HepG2 (cell line): ENCODE results near the gene C2orf92. TPM values are rescaled to one million over a fixed set of nuclear protein-coding genes. Genes with fewer than 3 reads are reported as not detected.

Source experiments
- ARNTL ChIP-seq: sonication (generic); formaldehyde crosslinking; IDR thresholded peaks from 2 replicates; pipeline ENCODE4 v1.4.0; 2020; ENCODE audit warnings: mild to moderate bottlenecking, missing genetic modification reagents
- CBFB ChIP-seq: sonication (generic); formaldehyde crosslinking; IDR thresholded peaks from 2 replicates; pipeline ENCODE4 v1.4.0; 2020; ENCODE audit warnings: missing genetic modification reagents
- GRHL1 ChIP-seq: sonication (generic); formaldehyde crosslinking; conservative IDR thresholded peaks from 2 replicates; pipeline ENCODE4 v1.8.0; 2022; ENCODE audit warnings: missing genetic modification reagents
- HIC2 ChIP-seq: sonication (generic); formaldehyde crosslinking; IDR thresholded peaks from 2 replicates; pipeline ENCODE4 v1.9.0; 2022; ENCODE audit warnings: low read depth, missing genetic modification reagents
- KDM1A ChIP-seq: IDR thresholded peaks from 2 replicates; pipeline ENCODE4 v1.6.1; 2016; ENCODE audit warnings: missing compliant biosample characterization
- NCOR1 ChIP-seq: fragments of 200-600 bp; sonication (generic); IDR thresholded peaks from 2 replicates; pipeline ENCODE4 v1.7.0; 2017; ENCODE audit warnings: antibody characterized with exemption, low read length, borderline replicate concordance
- SAFB2 ChIP-seq: sonication (generic); formaldehyde crosslinking; IDR thresholded peaks from 2 replicates; pipeline ENCODE4 v1.5.1; 2020; ENCODE audit warnings: missing genetic modification reagents, low read depth, mild to moderate bottlenecking, borderline replicate concordance
- SP1 ChIP-seq, 2 experiments: fragments of 450-650 bp in 1 of 2; sonication (generic) in 1 of 2; formaldehyde crosslinking in 1 of 2; IDR thresholded peaks; 2 replicates each; pipeline versions ENCODE4 v1.4.0 to v1.6.1; 2016 to 2020; ENCODE audit warnings: missing genetic modification reagents in 1 of 2
- TFAP4 ChIP-seq: sonication (generic); IDR thresholded peaks from 2 replicates; pipeline ENCODE4 v1.6.1; 2016; ENCODE audit warnings: low read depth, borderline replicate concordance
- TMF1 ChIP-seq: sonication (generic); formaldehyde crosslinking; IDR thresholded peaks from 2 replicates; pipeline ENCODE4 v1.8.1; 2022; ENCODE audit warnings: low read depth, missing genetic modification reagents
- polyA plus RNA-seq, 8 experiments: library from polyadenylated mRNA; depleted of rRNA in 3 of 8; stranded (reverse) in 7 of 8; unstranded in 1 of 8; fragments of >200 nt; fragmentation: Illumina TruSeq in 4 of 8; extraction: Trizol in 4 of 8; gene quantifications; 2 replicates each; pipeline versions ENCODE4 v1.2.1 to v1.2.3, GENCODE V29; 2011 to 2016; ENCODE audit warnings: low read depth in 4 of 8, missing spikeins in 1 of 8, mixed read lengths in 1 of 8; ENCODE audit not compliant: insufficient read depth in 1 of 8
- total RNA-seq, 5 experiments: library from RNA; depleted of rRNA; stranded (reverse); fragments of >200 nt; fragmentation: Illumina TruSeq; extraction: Trizol; gene quantifications; 2 replicates each; pipeline ENCODE4 v1.2.3, GENCODE V29; 2016; ENCODE audit warnings: low read depth in 1 of 5
- TF ChIP-seq, protein P1 (sequence below): sonication (generic); formaldehyde crosslinking; IDR thresholded peaks from 2 replicates; pipeline ENCODE4 v1.4.0; 2020; ENCODE audit warnings: mild to moderate bottlenecking, missing genetic modification reagents, borderline replicate concordance
- TF ChIP-seq, protein P2 (sequence below): IDR thresholded peaks from 2 replicates; pipeline ENCODE4 v1.6.1; 2016; ENCODE audit warnings: missing biosample characterization, missing genetic modification reagents, low read depth

The C2orf92 gene
- total and polyA plus RNA-seq, 2 of the 13 experiments (the other 11 are each of a cell fraction or from before 2014, with no cell fraction given) = 4.9 to 5.0 TPM

DNA sequence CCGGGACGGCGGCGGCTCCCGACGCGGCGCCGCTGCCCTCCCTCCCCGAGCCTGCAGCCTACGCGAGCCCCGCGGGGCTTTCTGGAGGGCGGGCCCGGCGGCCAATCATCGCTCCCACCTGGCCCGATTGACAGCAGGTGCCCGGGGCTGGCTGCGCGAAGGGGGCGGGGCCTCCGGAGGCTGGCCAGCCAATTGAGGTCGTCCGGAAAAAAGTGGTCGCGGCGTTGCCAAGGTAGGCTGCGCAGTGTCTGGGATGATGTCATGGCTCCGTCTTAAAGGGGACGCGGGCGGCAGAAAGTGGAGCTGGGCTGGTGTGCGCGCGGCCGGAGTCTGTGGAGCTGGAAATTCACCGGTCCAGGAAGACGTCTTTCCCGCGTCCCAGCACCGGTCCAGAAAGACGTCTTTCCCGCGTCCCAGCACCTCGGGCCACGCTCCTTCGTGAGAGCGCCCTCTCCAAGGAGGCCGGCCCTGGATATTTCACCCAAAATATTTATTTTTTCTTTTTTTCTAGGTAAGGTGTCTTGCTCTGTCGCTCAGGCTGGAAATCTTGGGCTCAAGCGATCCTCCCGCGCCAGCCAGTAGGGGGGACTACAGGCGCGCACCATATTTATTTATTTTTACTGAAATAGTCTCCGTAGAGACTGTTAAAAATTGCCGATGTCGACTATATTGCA is 5.4 kb upstream of the C2orf92 start, which contains the start of gene ACTR1B (continued):
- TF ChIP-seq, protein P1, sequence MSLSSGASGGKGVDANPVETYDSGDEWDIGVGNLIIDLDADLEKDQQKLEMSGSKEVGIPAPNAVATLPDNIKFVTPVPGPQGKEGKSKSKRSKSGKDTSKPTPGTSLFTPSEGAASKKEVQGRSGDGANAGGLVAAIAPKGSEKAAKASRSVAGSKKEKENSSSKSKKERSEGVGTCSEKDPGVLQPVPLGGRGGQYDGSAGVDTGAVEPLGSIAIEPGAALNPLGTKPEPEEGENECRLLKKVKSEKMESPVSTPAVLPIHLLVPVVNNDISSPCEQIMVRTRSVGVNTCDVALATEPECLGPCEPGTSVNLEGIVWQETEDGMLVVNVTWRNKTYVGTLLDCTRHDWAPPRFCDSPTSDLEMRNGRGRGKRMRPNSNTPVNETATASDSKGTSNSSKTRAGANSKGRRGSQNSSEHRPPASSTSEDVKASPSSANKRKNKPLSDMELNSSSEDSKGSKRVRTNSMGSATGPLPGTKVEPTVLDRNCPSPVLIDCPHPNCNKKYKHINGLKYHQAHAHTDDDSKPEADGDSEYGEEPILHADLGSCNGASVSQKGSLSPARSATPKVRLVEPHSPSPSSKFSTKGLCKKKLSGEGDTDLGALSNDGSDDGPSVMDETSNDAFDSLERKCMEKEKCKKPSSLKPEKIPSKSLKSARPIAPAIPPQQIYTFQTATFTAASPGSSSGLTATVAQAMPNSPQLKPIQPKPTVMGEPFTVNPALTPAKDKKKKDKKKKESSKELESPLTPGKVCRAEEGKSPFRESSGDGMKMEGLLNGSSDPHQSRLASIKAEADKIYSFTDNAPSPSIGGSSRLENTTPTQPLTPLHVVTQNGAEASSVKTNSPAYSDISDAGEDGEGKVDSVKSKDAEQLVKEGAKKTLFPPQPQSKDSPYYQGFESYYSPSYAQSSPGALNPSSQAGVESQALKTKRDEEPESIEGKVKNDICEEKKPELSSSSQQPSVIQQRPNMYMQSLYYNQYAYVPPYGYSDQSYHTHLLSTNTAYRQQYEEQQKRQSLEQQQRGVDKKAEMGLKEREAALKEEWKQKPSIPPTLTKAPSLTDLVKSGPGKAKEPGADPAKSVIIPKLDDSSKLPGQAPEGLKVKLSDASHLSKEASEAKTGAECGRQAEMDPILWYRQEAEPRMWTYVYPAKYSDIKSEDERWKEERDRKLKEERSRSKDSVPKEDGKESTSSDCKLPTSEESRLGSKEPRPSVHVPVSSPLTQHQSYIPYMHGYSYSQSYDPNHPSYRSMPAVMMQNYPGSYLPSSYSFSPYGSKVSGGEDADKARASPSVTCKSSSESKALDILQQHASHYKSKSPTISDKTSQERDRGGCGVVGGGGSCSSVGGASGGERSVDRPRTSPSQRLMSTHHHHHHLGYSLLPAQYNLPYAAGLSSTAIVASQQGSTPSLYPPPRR (CRISPR knock-in tag) = peak; percentile 43; the same call in 1 of the 2 replicates
- no peak for TF ChIP-seq HIC2
- no peak for TF ChIP-seq TMF1 (CRISPR knock-in tag)
- no peak for TF ChIP-seq SP1 (IDR thresholded peaks at IDR 0.05)
- peak; percentile 84 for TF ChIP-seq SP1 (CRISPR knock-in tag; IDR thresholded peaks at IDR 0.05)
- peak; percentile 30; the same call in 1 of the 2 replicates for TF ChIP-seq NCOR1
- TF ChIP-seq, protein P2, sequence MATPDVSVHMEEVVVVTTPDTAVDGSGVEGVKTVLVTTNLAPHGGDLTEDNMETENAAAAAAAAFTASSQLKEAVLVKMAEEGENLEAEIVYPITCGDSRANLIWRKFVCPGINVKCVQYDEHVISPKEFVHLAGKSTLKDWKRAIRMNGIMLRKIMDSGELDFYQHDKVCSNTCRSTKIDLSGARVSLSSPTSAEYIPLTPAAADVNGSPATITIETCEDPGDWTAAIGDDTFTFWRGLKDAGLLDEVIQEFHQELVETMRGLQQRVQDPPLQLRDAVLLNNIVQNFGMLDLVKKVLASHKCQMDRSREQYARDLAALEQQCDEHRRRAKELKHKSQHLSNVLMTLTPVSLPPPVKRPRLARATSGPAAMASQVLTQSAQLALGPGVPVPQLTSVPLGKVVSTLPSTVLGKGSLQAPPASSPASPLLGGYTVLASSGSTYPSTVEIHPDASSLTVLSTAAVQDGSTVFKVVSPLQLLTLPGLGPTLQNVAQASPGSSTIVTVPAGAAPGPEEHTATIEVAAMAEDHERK = peak; percentile 59; the same call in 1 of the 2 replicates
- TF ChIP-seq SAFB2 (CRISPR knock-in tag) = no peak
- TF ChIP-seq ARNTL (CRISPR knock-in tag) = 0 out of 2 replicates have a peak, but pooled peaks have one; percentile 13
- no peak; the same call in 1 of the 2 replicates for TF ChIP-seq TFAP4
- 0 out of 2 replicates have a peak, but pooled peaks have one; percentile 43 for TF ChIP-seq CBFB (CRISPR knock-in tag)
- TF ChIP-seq KDM1A (CRISPR knock-in tag) = no peak
- TF ChIP-seq GRHL1 = no peak
